Epithelial cell of proximal tubule (primary cell): ENCODE measurements around the gene CFHR4. TPM values are rescaled to one million over a fixed set of nuclear protein-coding genes. Genes with fewer than 3 reads are reported as not detected.
"Not testable (repeated sequence)": the region's sequence is repeated elsewhere in the genome, so short reads cannot be mapped to it uniquely, and the experiment has no call there.

Experiments used
- DNase-seq: peaks from one replicate; pipeline ENCODE4 v3.0.0-alpha.2; 2011; ENCODE audit warnings: low read depth
- H3K4me3 ChIP-seq: 2 replicates; pipeline ENCODE4 v1.5.1; 2011; ENCODE audit warnings: low read depth, mild to moderate bottlenecking, low read length
- CTCF ChIP-seq: conservative IDR thresholded peaks from 2 replicates; pipeline ENCODE4 v1.5.1; 2012; ENCODE audit warnings: low read depth, mild to moderate bottlenecking, low read length
- total RNA-seq: library from RNA; depleted of rRNA; stranded (reverse); fragments of >200 nt; gene quantifications from 2 replicates; pipeline ENCODE4 v1.2.3, GENCODE V29; 2015

Gene CFHR4
- not detected in 2 replicates for total RNA-seq

- no peak for TF ChIP-seq CTCF
- DNase-seq = no peak
- no peak within 1 kb of the TSS for H3K4me3 ChIP-seq
Measured at GRCh38 chr1:196887515-196888239, at the start of gene CFHR4. CFHR4 (plus strand) TSS chr1:196888052; CDS start chr1:196888151, 99 bp downstream.

- not testable (repeated sequence) for DNase-seq, H3K4me3 ChIP-seq
Measured at GRCh38 chr1:196849613-196850492, 38.0 kb upstream of the CFHR4 start.

- DNase-seq = no peak
- TF ChIP-seq CTCF = no peak
- H3K4me3 ChIP-seq = no peak overlapping the region
Measured at GRCh38 chr1:196856053-196856452, 31.8 kb upstream of the CFHR4 start.

- TF ChIP-seq CTCF = no peak
- H3K4me3 ChIP-seq = no peak overlapping the region
- DNase-seq = no peak
Measured at GRCh38 chr1:196857188-196857587, 30.7 kb upstream of the CFHR4 start.

GRCh38 chr1:196858811-196859210, 29.0 kb upstream of the CFHR4 start:
- no peak for TF ChIP-seq CTCF
- DNase-seq = no peak
- no peak overlapping the region for H3K4me3 ChIP-seq

GRCh38 chr1:196860323-196860884, 27.4 kb upstream of the CFHR4 start:
- no peak for TF ChIP-seq CTCF
- no peak overlapping the region for H3K4me3 ChIP-seq
- DNase-seq = no peak

GRCh38 chr1:196861429-196861828, 26.4 kb upstream of the CFHR4 start:
- no peak for DNase-seq
- no peak for TF ChIP-seq CTCF
- H3K4me3 ChIP-seq = no peak overlapping the region
